ENCODE measurements around the gene FST. TPM values are rescaled to one million over a fixed set of nuclear protein-coding genes. Genes with fewer than 3 reads are reported as not detected.

Gene FST
- total RNA-seq, 2 experiments from 2014 or later: not detected

GRCh38 chr5:53490747-53491146 lies 10.3 kb downstream of the FST start:
- H3K9me3 Mint-ChIP-seq (ENCODE audit: insufficient read depth): no peaks in the 10 kb centered on the region
- no peak for ATAC-seq
- H3K4me1 Mint-ChIP-seq (ENCODE audit: low read depth): no peaks in the 10 kb centered on the region
- no peak for DNase-seq
- peaks cover 21% of the 10 kb centered on the region for H3K27me3 Mint-ChIP-seq (ENCODE audit: low read depth)
- no peak overlapping the region for H3K4me3 Mint-ChIP-seq
- ChIA-PET CTCF (no interaction called here), POLR2A (no interaction called here)
- no peak overlapping the region for H3K27ac Mint-ChIP-seq
- no peaks in the 10 kb centered on the region for H3K36me3 Mint-ChIP-seq (ENCODE audit: low read depth)

GRCh38 chr5:53501054-53501453 lies 20.6 kb downstream of the FST start:
- ATAC-seq (no peak), DNase-seq (no peak)
- Mint-ChIP-seq H3K27me3 (ENCODE audit: low read depth) (peaks cover 10% of the 10 kb centered on the region), H3K4me3 (no peak overlapping the region), H3K9me3 (ENCODE audit: insufficient read depth) (no peaks in the 10 kb centered on the region), H3K27ac (no peak overlapping the region), H3K36me3 (ENCODE audit: low read depth) (no peaks in the 10 kb centered on the region), H3K4me1 (ENCODE audit: low read depth) (no peaks in the 10 kb centered on the region)
- CTCF ChIA-PET: no interaction called here
- POLR2A ChIA-PET: no interaction called here

- CTCF ChIA-PET: no interaction called here
- H3K36me3 Mint-ChIP-seq (ENCODE audit: low read depth): no peaks in the 10 kb centered on the region
- H3K27me3 Mint-ChIP-seq (ENCODE audit: low read depth): peaks cover 10% of the 10 kb centered on the region
- DNase-seq: no peak
- no peak for ATAC-seq
- H3K27ac Mint-ChIP-seq: no peak overlapping the region
- H3K4me1 Mint-ChIP-seq (ENCODE audit: low read depth): no peaks in the 10 kb centered on the region
- POLR2A ChIA-PET: interaction anchor here (0.6 kb wide), 1 partner anchor 153 kb away, joined by 5 read pairs; no protein-coding TSS in a partner anchor
- H3K9me3 Mint-ChIP-seq (ENCODE audit: insufficient read depth): peaks cover under 1% of the 10 kb centered on the region
- no peak overlapping the region for H3K4me3 Mint-ChIP-seq
Measured at GRCh38 chr5:53503562-53504218, 23.3 kb downstream of the FST start.

- peaks cover 8% of the 10 kb centered on the region for H3K27me3 Mint-ChIP-seq (ENCODE audit: low read depth)
- H3K4me1 Mint-ChIP-seq (ENCODE audit: low read depth): no peaks in the 10 kb centered on the region
- ATAC-seq (no peak), DNase-seq (no peak)
- H3K9me3 Mint-ChIP-seq (ENCODE audit: insufficient read depth): peaks cover 9% of the 10 kb centered on the region
- H3K27ac Mint-ChIP-seq: no peak overlapping the region
- no peaks in the 10 kb centered on the region for H3K36me3 Mint-ChIP-seq (ENCODE audit: low read depth)
- no peak overlapping the region for H3K4me3 Mint-ChIP-seq
- ChIA-PET POLR2A (no interaction called here), CTCF (no interaction called here)
Measured at GRCh38 chr5:53507013-53507412, 26.6 kb downstream of the FST start.

- Mint-ChIP-seq H3K4me1 (ENCODE audit: low read depth) (no peaks in the 10 kb centered on the region), H3K27me3 (ENCODE audit: low read depth) (peaks cover 4% of the 10 kb centered on the region), H3K9me3 (ENCODE audit: insufficient read depth) (peaks cover 9% of the 10 kb centered on the region), H3K27ac (no peak overlapping the region), H3K36me3 (ENCODE audit: low read depth) (no peaks in the 10 kb centered on the region), H3K4me3 (no peak overlapping the region)
- DNase-seq (no peak), ATAC-seq (no peak)
- CTCF ChIA-PET: no interaction called here
- POLR2A ChIA-PET: no interaction called here
Measured at GRCh38 chr5:53508125-53508524, 27.7 kb downstream of the FST start.

- no peaks in the 10 kb centered on the region for H3K4me1 Mint-ChIP-seq (ENCODE audit: low read depth)
- H3K9me3 Mint-ChIP-seq (ENCODE audit: insufficient read depth): peaks cover 9% of the 10 kb centered on the region
- DNase-seq: no peak
- ATAC-seq: no peak
- ChIA-PET POLR2A (no interaction called here), CTCF (no interaction called here)
- no peaks in the 10 kb centered on the region for H3K27me3 Mint-ChIP-seq (ENCODE audit: low read depth)
- no peak overlapping the region for H3K27ac Mint-ChIP-seq
- no peaks in the 10 kb centered on the region for H3K36me3 Mint-ChIP-seq (ENCODE audit: low read depth)
- H3K4me3 Mint-ChIP-seq: no peak overlapping the region
Measured at GRCh38 chr5:53512539-53512938, 32.1 kb downstream of the FST start.

- no peak for DNase-seq
- Mint-ChIP-seq H3K4me1 (ENCODE audit: low read depth) (no peaks in the 10 kb centered on the region), H3K4me3 (no peak overlapping the region), H3K36me3 (ENCODE audit: low read depth) (no peaks in the 10 kb centered on the region), H3K27me3 (ENCODE audit: low read depth) (peaks cover 5% of the 10 kb centered on the region), H3K27ac (no peak overlapping the region), H3K9me3 (ENCODE audit: insufficient read depth) (no peaks in the 10 kb centered on the region)
- ChIA-PET CTCF (no interaction called here), POLR2A (no interaction called here)
- no peak for ATAC-seq
Measured at GRCh38 chr5:53515988-53516387, 35.6 kb downstream of the FST start.

- H3K36me3 Mint-ChIP-seq (ENCODE audit: low read depth): no peaks in the 10 kb centered on the region
- ChIA-PET POLR2A (no interaction called here), CTCF (no interaction called here)
- H3K9me3 Mint-ChIP-seq (ENCODE audit: insufficient read depth): no peaks in the 10 kb centered on the region
- no peak overlapping the region for H3K27ac Mint-ChIP-seq
- H3K4me1 Mint-ChIP-seq (ENCODE audit: low read depth): no peaks in the 10 kb centered on the region
- H3K27me3 Mint-ChIP-seq (ENCODE audit: low read depth): peaks cover 11% of the 10 kb centered on the region
- ATAC-seq (no peak), DNase-seq (no peak)
- H3K4me3 Mint-ChIP-seq: no peak overlapping the region
Measured at GRCh38 chr5:53520813-53521212, 40.4 kb downstream of the FST start.

Other genes with a start within 250 kb of the FST start
- gene NDUFS4, start 80.0 kb downstream of the FST start, total RNA-seq: 10 to 100 TPM; 53.0 to 53.4 TPM